Right atrium auricular region (tissue), 2 donors: Measurements from ENCODE around the gene TXNRD2. TPM values are rescaled to one million over a fixed set of nuclear protein-coding genes. Genes with fewer than 3 reads are reported as not detected.
"Not testable (repeated sequence)": the region's sequence is repeated elsewhere in the genome, so short reads cannot be mapped to it uniquely, and the experiment has no call there.

Experiments
- DNase-seq: peaks from one replicate; pipeline ENCODE4 v3.0.0-alpha.2; 2019; ENCODE audit warnings: low spot score
- H3K27ac ChIP-seq, 2 donors: fragments of 200-600 bp; sonication (generic); 1 replicate in 1 of 2; 2 replicates in 1 of 2; pipeline ENCODE4 v1.5.1; 2016 to 2019
- H3K27me3 ChIP-seq, 2 donors: fragments of 200-600 bp; sonication (generic); one replicate each; pipeline versions ENCODE4 v1.5.1 to v1.6.0; 2017 to 2019
- H3K36me3 ChIP-seq: fragments of 200-600 bp; sonication (generic); one replicate; pipeline ENCODE4 v1.5.1; 2016
- H3K4me1 ChIP-seq, 2 donors: fragments of 200-600 bp; sonication (generic); one replicate each; pipeline versions ENCODE4 v1.5.1 to v1.6.0; 2017 to 2019
- H3K4me3 ChIP-seq, 2 donors: fragments of 200-600 bp; sonication (generic); 1 replicate in 1 of 2; 2 replicates in 1 of 2; pipeline ENCODE4 v1.5.1; 2017 to 2019; ENCODE audit warnings: mild to moderate bottlenecking in 1 of 2, moderate library complexity in 1 of 2
- H3K9me3 ChIP-seq, 2 donors: fragments of 200-600 bp; sonication (generic); one replicate each; pipeline ENCODE4 v1.5.1; 2019
- CTCF ChIP-seq, 2 donors: fragments of 200-600 bp; sonication (generic); IDR thresholded peaks; one replicate each; pipeline ENCODE4 v1.5.1; 2019; ENCODE audit warnings: antibody characterized with exemption in 2 of 2
- total RNA-seq, 2 donors: library from RNA; depleted of rRNA; stranded (reverse); fragments of >200 nt; gene quantifications; one replicate each; pipeline ENCODE4 v1.1.0, GENCODE V29; 2016

The TXNRD2 gene
- total RNA-seq, 2 donors from 2014 or later, result 16.2 to 18.4 TPM

- Histone ChIP-seq H3K4me1 (no peaks in the 10 kb centered on the region), H3K36me3 (no peaks in the 10 kb centered on the region), H3K4me3 (no peak overlapping the region), H3K27me3 (no peaks in the 10 kb centered on the region), H3K9me3 (no peaks in the 10 kb centered on the region), H3K27ac (no peak overlapping the region)
- no peak for DNase-seq
- no peak for TF ChIP-seq CTCF (IDR thresholded peaks at IDR 0.05)
These were observed 107.0 kb downstream of the TXNRD2 start for GRCh38 chr22:19834599-19834998.

GRCh38 chr22:19833327-19833726 is 108.3 kb downstream of the TXNRD2 start:
- not testable (repeated sequence) for H3K4me1 ChIP-seq, H3K9me3 ChIP-seq, H3K27me3 ChIP-seq, H3K27ac ChIP-seq, H3K36me3 ChIP-seq, H3K4me3 ChIP-seq
- DNase-seq, result peak; percentile 26

- H3K4me1 ChIP-seq, result no peaks in the 10 kb centered on the region
- no peaks in the 10 kb centered on the region for H3K27me3 ChIP-seq
- DNase-seq, result peak; percentile 28
- no peak for TF ChIP-seq CTCF (IDR thresholded peaks at IDR 0.05)
- H3K4me3 ChIP-seq, result no peak overlapping the region
- H3K27ac ChIP-seq, result no peak overlapping the region
- no peaks in the 10 kb centered on the region for H3K36me3 ChIP-seq
- no peaks in the 10 kb centered on the region for H3K9me3 ChIP-seq
These were observed 109.0 kb downstream of the TXNRD2 start for GRCh38 chr22:19832476-19833108.

- not testable (repeated sequence) for H3K4me1 ChIP-seq, H3K9me3 ChIP-seq, DNase-seq, H3K36me3 ChIP-seq, H3K27ac ChIP-seq, H3K27me3 ChIP-seq, H3K4me3 ChIP-seq
These were observed 109.6 kb downstream of the TXNRD2 start for GRCh38 chr22:19831979-19832378.

GRCh38 chr22:19831016-19831415 is 110.6 kb downstream of the TXNRD2 start:
- H3K9me3 ChIP-seq, result no peaks in the 10 kb centered on the region
- no peaks in the 10 kb centered on the region for H3K27me3 ChIP-seq
- no peak overlapping the region for H3K27ac ChIP-seq
- no peaks in the 10 kb centered on the region for H3K36me3 ChIP-seq
- H3K4me3 ChIP-seq, result no peak overlapping the region
- TF ChIP-seq CTCF (IDR thresholded peaks at IDR 0.05), result no peak
- peak; percentile 36 for DNase-seq
- H3K4me1 ChIP-seq, result no peaks in the 10 kb centered on the region

GRCh38 chr22:19828035-19828401 is 113.6 kb downstream of the TXNRD2 start:
- H3K4me1 ChIP-seq, result no peaks in the 10 kb centered on the region
- H3K9me3 ChIP-seq, result no peaks in the 10 kb centered on the region
- TF ChIP-seq CTCF (IDR thresholded peaks at IDR 0.05), result no peak
- H3K27me3 ChIP-seq, result no peaks in the 10 kb centered on the region
- H3K4me3 ChIP-seq, result no peak overlapping the region
- H3K36me3 ChIP-seq, result no peaks in the 10 kb centered on the region
- no peak for DNase-seq
- no peak overlapping the region for H3K27ac ChIP-seq

- TF ChIP-seq CTCF (IDR thresholded peaks at IDR 0.05), result no peak
- no peak overlapping the region for H3K27ac ChIP-seq
- no peaks in the 10 kb centered on the region for H3K4me1 ChIP-seq
- no peaks in the 10 kb centered on the region for H3K27me3 ChIP-seq
- H3K36me3 ChIP-seq, result no peaks in the 10 kb centered on the region
- DNase-seq, result no peak
- H3K9me3 ChIP-seq, result no peaks in the 10 kb centered on the region
- H3K4me3 ChIP-seq, result no peak overlapping the region
These were observed 114.1 kb downstream of the TXNRD2 start for GRCh38 chr22:19827341-19828034.
